ENCODE measurements around the gene CASP5. TPM values are rescaled to one million over a fixed set of nuclear protein-coding genes. Genes with fewer than 3 reads are reported as not detected.
A peak's percentile ranks its signal among the peaks of the same experiment; 100 is the strongest.

Gene CASP5
- total RNA-seq, 1 donor from 2014 or later, result not detected

DNA sequence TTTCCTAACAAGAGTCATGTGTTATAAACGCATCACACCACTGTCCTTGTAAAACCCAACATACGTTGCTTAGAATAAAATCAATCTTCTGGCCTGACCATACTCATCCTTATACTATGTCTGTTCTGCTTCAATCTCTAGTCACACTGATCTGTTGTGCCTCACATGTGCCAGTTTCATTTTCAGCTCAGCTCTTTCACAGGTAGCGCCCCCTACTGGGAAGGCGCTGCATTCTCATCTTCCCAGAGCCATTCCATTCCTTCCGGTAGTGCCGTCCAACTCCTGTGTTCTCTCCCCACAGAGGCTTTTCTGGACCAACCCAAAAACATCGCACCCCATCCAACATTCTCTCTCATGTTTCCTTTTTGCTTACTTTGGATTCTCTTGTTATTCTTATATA lies 22.2 kb downstream of the CASP5 start:
- Histone ChIP-seq H3K27me3 (ENCODE audit: control insufficient read depth, insufficient read depth, low read length) (peaks cover 2% of the 10 kb centered on the region), H3K4me3 (ENCODE audit: low read depth, low read length) (no peak overlapping the region), H3K36me3 (ENCODE audit: control insufficient read depth, insufficient read depth, low read length) (no peaks in the 10 kb centered on the region)
- DNase-seq (ENCODE audit: low read depth) (no peak), FAIRE-seq (no peak)
- TF ChIP-seq CTCF (IDR thresholded peaks at IDR 0.05; ENCODE audit: insufficient read depth, low read length, severe bottlenecking), result peak; percentile 54

DNA sequence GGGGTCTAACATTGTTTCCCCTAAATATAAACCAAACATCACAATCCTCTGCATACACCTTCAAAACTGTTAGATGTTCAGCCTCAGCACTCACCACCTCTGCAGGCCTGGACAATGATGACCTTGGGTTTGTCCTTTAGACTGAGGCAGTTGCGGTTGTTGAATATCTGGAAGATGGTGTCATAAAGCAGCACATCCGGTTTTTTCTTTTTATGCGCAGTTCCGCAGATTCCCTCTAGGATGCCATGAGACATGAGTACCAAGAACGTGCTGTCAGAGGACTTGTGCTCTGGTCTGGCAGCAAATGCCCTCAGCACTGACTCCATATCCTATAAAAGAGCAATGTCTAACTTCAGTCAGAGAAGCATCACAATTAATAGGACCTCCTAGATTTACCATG lies 22.8 kb downstream of the CASP5 start:
- FAIRE-seq (no peak), DNase-seq (ENCODE audit: low read depth) (no peak)
- peaks cover 2% of the 10 kb centered on the region for H3K27me3 ChIP-seq (ENCODE audit: control insufficient read depth, insufficient read depth, low read length)
- H3K4me3 ChIP-seq (ENCODE audit: low read depth, low read length), result no peak overlapping the region
- TF ChIP-seq CTCF (IDR thresholded peaks at IDR 0.05; ENCODE audit: insufficient read depth, low read length, severe bottlenecking), result no peak
- H3K36me3 ChIP-seq (ENCODE audit: control insufficient read depth, insufficient read depth, low read length), result no peaks in the 10 kb centered on the region

DNA sequence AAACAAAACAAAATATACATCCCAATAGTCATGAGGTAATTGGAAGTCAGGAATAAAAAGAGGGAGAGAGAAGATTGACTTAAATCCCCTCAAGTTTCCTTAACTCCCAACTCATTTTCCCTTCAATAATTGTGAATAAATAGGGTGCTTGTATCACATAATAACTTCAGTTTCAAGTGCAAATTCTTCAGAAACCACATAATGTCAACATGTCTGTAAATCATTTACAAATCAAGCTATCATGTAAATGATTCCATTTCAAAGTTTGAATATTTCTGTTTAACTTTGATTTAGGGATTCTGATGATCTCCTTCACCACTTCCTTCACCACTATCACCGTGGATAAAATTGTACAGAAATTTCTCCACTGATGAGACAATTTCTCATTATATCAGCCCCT lies 23.2 kb downstream of the CASP5 start:
- Histone ChIP-seq H3K36me3 (ENCODE audit: control insufficient read depth, insufficient read depth, low read length) (no peaks in the 10 kb centered on the region), H3K4me3 (ENCODE audit: low read depth, low read length) (no peak overlapping the region), H3K27me3 (ENCODE audit: control insufficient read depth, insufficient read depth, low read length) (peaks cover 2% of the 10 kb centered on the region)
- FAIRE-seq (no peak), DNase-seq (ENCODE audit: low read depth) (no peak)
- TF ChIP-seq CTCF (IDR thresholded peaks at IDR 0.05; ENCODE audit: insufficient read depth, low read length, severe bottlenecking), result no peak

GRCh38 chr11:104997288-104997687 lies 25.7 kb downstream of the CASP5 start:
- DNase-seq (ENCODE audit: low read depth), result peak; percentile 4
- Histone ChIP-seq H3K36me3 (ENCODE audit: control insufficient read depth, insufficient read depth, low read length) (no peaks in the 10 kb centered on the region), H3K4me3 (ENCODE audit: low read depth, low read length) (no peak overlapping the region), H3K27me3 (ENCODE audit: control insufficient read depth, insufficient read depth, low read length) (peaks cover 2% of the 10 kb centered on the region)
- TF ChIP-seq CTCF (IDR thresholded peaks at IDR 0.05; ENCODE audit: insufficient read depth, low read length, severe bottlenecking), result no peak
- no peak for FAIRE-seq

GRCh38 chr11:104995001-104995408 lies 28.0 kb downstream of the CASP5 start:
- peaks cover 2% of the 10 kb centered on the region for H3K27me3 ChIP-seq (ENCODE audit: control insufficient read depth, insufficient read depth, low read length)
- H3K4me3 ChIP-seq (ENCODE audit: low read depth, low read length), result no peak overlapping the region
- no peaks in the 10 kb centered on the region for H3K36me3 ChIP-seq (ENCODE audit: control insufficient read depth, insufficient read depth, low read length)
- TF ChIP-seq CTCF (IDR thresholded peaks at IDR 0.05; ENCODE audit: insufficient read depth, low read length, severe bottlenecking), result no peak
- DNase-seq (ENCODE audit: low read depth), result no peak
- no peak for FAIRE-seq

GRCh38 chr11:104992781-104993180 lies 30.2 kb downstream of the CASP5 start:
- no peak for TF ChIP-seq CTCF (IDR thresholded peaks at IDR 0.05; ENCODE audit: insufficient read depth, low read length, severe bottlenecking)
- DNase-seq (ENCODE audit: low read depth), result no peak
- Histone ChIP-seq H3K4me3 (ENCODE audit: low read depth, low read length) (no peak overlapping the region), H3K36me3 (ENCODE audit: control insufficient read depth, insufficient read depth, low read length) (no peaks in the 10 kb centered on the region), H3K27me3 (ENCODE audit: control insufficient read depth, insufficient read depth, low read length) (no peaks in the 10 kb centered on the region)
- no peak for FAIRE-seq
